K562 (cell line): ENCODE data around the gene SARS1. TPM values are rescaled to one million over a fixed set of nuclear protein-coding genes. Genes with fewer than 3 reads are reported as not detected.

Experiments
- ATAC-seq: fragments of 200-7000 bp; cut with Tn5 transposase; 3 replicates; pipeline ENCODE4 v1.9.1; 2020; ENCODE audit warnings: moderate library complexity
- BruUV-seq: library from RNA; stranded (reverse); fragments of 400-500 nt; replicated peaks from 2 replicates; lab custom pipeline; 2021; lab: Mats Ljungman, UMichigan
- CTCF ChIA-PET: fragments of 300-600 bp; formaldehyde crosslinking; extraction: SDS; loops from one replicate; lab custom pipeline; 2021; ENCODE audit warnings: low intra/inter-chr PET ratio; lab: Yijun Ruan, JAX
- POLR2A ChIA-PET: fragments of 300-600, 350-650 bp; sonication (Branson Sonifier 250); formaldehyde crosslinking; extraction: SDS; loops from one replicate; lab custom pipeline; 2021; ENCODE audit warnings: antibody characterized with exemption, inconsistent platforms; lab: Yijun Ruan, JAX
- DNase-seq, 4 experiments: peaks; one replicate each; pipeline versions ENCODE4 v3.0.0 to v3.0.0-alpha.2; 2011 to 2018; ENCODE audit warnings: low spot score in 3 of 4, mixed read lengths in 3 of 4; ENCODE audit errors: extremely low read depth in 1 of 4
- FAIRE-seq: peaks from 2 replicates; lab custom pipeline; 2011; peaks lifted over from hg19 to GRCh38; lab: Jason Lieb, UNC
- H2AFZ ChIP-seq: 2 replicates; pipeline ENCODE4 v1.6.0; 2011; ENCODE audit warnings: low read depth, low read length, control low read depth, inconsistent platforms
- H3K27ac ChIP-seq: fragments of 200-600 bp; 3 replicates; pipeline ENCODE4 v1.8.0; 2011; ENCODE audit warnings: low read depth, mild to moderate bottlenecking, control low read depth, inconsistent platforms, low read length, moderate library complexity, mixed read lengths; ENCODE audit errors: extremely low read depth
- H3K27me3 ChIP-seq, 2 experiments: fragments of 300-600 bp in 1 of 2; 2 replicates in 1 of 2; 3 replicates in 1 of 2; pipeline versions ENCODE4 v1.6.0 to v1.8.0; 2011; ENCODE audit warnings: inconsistent platforms in 2 of 2, low read length in 2 of 2, mild to moderate bottlenecking in 1 of 2, mixed read lengths in 1 of 2, moderate library complexity in 1 of 2; ENCODE audit not compliant: control insufficient read depth in 2 of 2, insufficient read depth in 2 of 2
- H3K36me3 ChIP-seq: fragments of 300-600 bp; 3 replicates; pipeline ENCODE4 v1.8.0; 2011; ENCODE audit warnings: mild to moderate bottlenecking, low read length, inconsistent platforms; ENCODE audit not compliant: control insufficient read depth, insufficient read depth
- H3K4me1 ChIP-seq, 2 experiments: fragments of 200-600 bp in 1 of 2; replicated peaks in 1 of 2; 2 replicates in 1 of 2; 3 replicates in 1 of 2; pipeline versions ENCODE4 v1.5.1 to v1.8.0; 2011; ENCODE audit warnings: inconsistent platforms in 2 of 2, low read length in 2 of 2, mild to moderate bottlenecking in 1 of 2, mixed read lengths in 1 of 2, moderate library complexity in 1 of 2; ENCODE audit not compliant: control insufficient read depth in 2 of 2, insufficient read depth in 2 of 2
- H3K4me2 ChIP-seq: 2 replicates; pipeline ENCODE4 v1.6.1; 2011; ENCODE audit warnings: low read length, control low read depth, inconsistent platforms, mixed read lengths; ENCODE audit not compliant: insufficient read depth
- H3K4me3 ChIP-seq: fragments of 200-600 bp; sonication (generic), shearing (Covaris generic); 2 replicates; pipeline ENCODE4 v1.5.1; 2016; ENCODE audit warnings: control low read depth, inconsistent platforms
- H3K79me2 ChIP-seq: fragments of 200-600 bp; 3 replicates; pipeline ENCODE4 v1.8.0; 2011; ENCODE audit warnings: low read length, inconsistent platforms; ENCODE audit not compliant: control insufficient read depth, insufficient read depth
- H3K9ac ChIP-seq, 2 experiments: 2 replicates each; pipeline versions ENCODE4 v1.6.0 to v1.6.1; 2011; ENCODE audit warnings: low read depth in 2 of 2, low read length in 2 of 2, control low read depth in 1 of 2, inconsistent platforms in 1 of 2, mild to moderate bottlenecking in 1 of 2, mixed read lengths in 1 of 2; ENCODE audit not compliant: insufficient read depth in 1 of 2
- H3K9me1 ChIP-seq: one replicate; pipeline ENCODE4 v1.6.0; 2011; ENCODE audit warnings: inconsistent platforms, mild to moderate bottlenecking, low read length, moderate library complexity; ENCODE audit not compliant: control insufficient read depth, insufficient read depth
- H3K9me3 ChIP-seq: replicated peaks from 2 replicates; pipeline ENCODE4 v1.5.1; 2011; ENCODE audit warnings: low read depth, low read length, inconsistent platforms; ENCODE audit not compliant: control insufficient read depth, insufficient read depth
- H4K20me1 ChIP-seq: replicated peaks from 2 replicates; pipeline ENCODE4 v1.6.1; 2011; ENCODE audit warnings: low read length, inconsistent platforms, mixed read lengths; ENCODE audit not compliant: control insufficient read depth, insufficient read depth
- CBFA2T3 ChIP-seq: fragments of 450-650 bp; IDR thresholded peaks from 2 replicates; pipeline ENCODE4 v1.6.1; 2017
- CBFB ChIP-seq: sonication (generic); formaldehyde crosslinking; IDR thresholded peaks from 2 replicates; pipeline ENCODE4 v1.4.0; 2020; ENCODE audit warnings: mild to moderate bottlenecking, missing genetic modification reagents
- MECOM ChIP-seq: fragments of 250-450 bp; sonication (Bioruptor Pico); IDR thresholded peaks from 2 replicates; pipeline ENCODE4 v1.8.0; 2022; ENCODE audit warnings: inconsistent platforms
- PCBP1 ChIP-seq: fragments of 200-400 bp; formaldehyde crosslinking; IDR thresholded peaks from 2 replicates; pipeline ENCODE4 v1.6.1; 2018; ENCODE audit warnings: mild to moderate bottlenecking, low read depth, low read length; ENCODE audit not compliant: poor library complexity, severe bottlenecking
- PHB ChIP-seq: fragments of 250-450 bp; sonication (Bioruptor Pico); IDR thresholded peaks from 2 replicates; pipeline ENCODE4 v1.5.0; 2021
- SMARCA4 ChIP-seq: fragments of 450-650 bp; IDR thresholded peaks from 2 replicates; pipeline ENCODE4 v1.6.1; 2016
- SMARCB1 ChIP-seq: IDR thresholded peaks from 2 replicates; pipeline ENCODE4 v1.6.1; 2011; ENCODE audit warnings: improper control_type of control experiment, low read depth; ENCODE audit not compliant: insufficient read length
- TCF3 ChIP-seq: sonication (generic); formaldehyde crosslinking; IDR thresholded peaks from 2 replicates; pipeline ENCODE4 v1.4.0; 2020; ENCODE audit warnings: mild to moderate bottlenecking, missing genetic modification reagents
- XRCC5 ChIP-seq: fragments of 200-400 bp; formaldehyde crosslinking; IDR thresholded peaks from 2 replicates; pipeline ENCODE4 v1.6.1; 2017; ENCODE audit warnings: low read depth, mild to moderate bottlenecking, low read length
- YY1 ChIP-seq, 3 experiments: IDR thresholded peaks; 2 replicates each; pipeline ENCODE4 v1.6.1; 2011; ENCODE audit warnings: low read length in 2 of 3, mild to moderate bottlenecking in 2 of 3, moderate library complexity in 2 of 3, borderline replicate concordance in 1 of 3, control low read depth in 1 of 3, low read depth in 1 of 3; ENCODE audit not compliant: insufficient read depth in 3 of 3, insufficient replicate concordance in 2 of 3, control insufficient read depth in 1 of 3, insufficient read length in 1 of 3; ENCODE audit errors: extremely low read depth in 1 of 3
- ZNF316 ChIP-seq: fragments of 450-650 bp; IDR thresholded peaks from 2 replicates; pipeline ENCODE4 v1.6.1; 2016
- WGBS: fragments of 100-300 bp; shearing (Covaris generic); methylation state at CpG from one replicate; pipeline ENCODE4 v1.1.6; 2016; ENCODE audit warnings: low coverage, mixed read lengths; ENCODE audit not compliant: insufficient coverage; ENCODE audit errors: missing lambda C conversion rate; 5-methylcytosine and 5-hydroxymethylcytosine counted together
- in situ Hi-C: fragments of 300-500 bp; cut with MboI; formaldehyde crosslinking; loops from 4 replicates; pipeline ENCODE4 v1.15.0; 2018; ENCODE audit warnings: inconsistent platforms, mixed read lengths
- intact Hi-C: fragments of 100-400 bp; cut with micrococcal nuclease; formaldehyde crosslinking; loops from 2 replicates; pipeline ENCODE4 v1.14.2; 2022
- polyA plus RNA-seq, 8 experiments: library from polyadenylated mRNA; depleted of rRNA in 4 of 8; stranded (reverse) in 5 of 8; unstranded in 3 of 8; fragments of >200 nt; fragmentation: Nextera tagmentation in 2 of 8; fragmentation: Illumina TruSeq in 1 of 8; extraction: Ambion mirVana in 2 of 8; extraction: Trizol in 1 of 8; gene quantifications; 2 replicates each; pipeline versions ENCODE4 v1.2.1 to v1.2.3, GENCODE V29; 2011 to 2014; ENCODE audit warnings: inconsistent platforms in 1 of 8, missing spikeins in 1 of 8
- total RNA-seq, 7 experiments: library from RNA; depleted of rRNA in 6 of 7; stranded (reverse); fragments of >200 nt in 6 of 7; fragmentation: Illumina TruSeq in 2 of 7; extraction: Trizol in 2 of 7; gene quantifications; 2 replicates each; pipeline versions ENCODE4 v1.2.1 to v1.2.3, GENCODE V29; 2011 to 2021; ENCODE audit warnings: low replicate concordance in 1 of 7
- TF ChIP-seq, protein P1 (sequence below): sonication (generic); formaldehyde crosslinking; IDR thresholded peaks from 2 replicates; pipeline ENCODE4 v1.8.0; 2022; ENCODE audit warnings: missing genetic modification reagents, mild to moderate bottlenecking, borderline replicate concordance
- TF ChIP-seq, protein P2 (sequence below), 3 experiments: IDR thresholded peaks in 2 of 3; conservative IDR thresholded peaks in 1 of 3; 2 replicates each; pipeline ENCODE4 v1.5.1; 2011 to 2012; ENCODE audit warnings: low read length in 3 of 3, mild to moderate bottlenecking in 3 of 3, control low read depth in 2 of 3, improper control_type of control experiment in 1 of 3, inconsistent platforms in 1 of 3, low read depth in 1 of 3, mixed read lengths in 1 of 3, moderate library complexity in 1 of 3; ENCODE audit not compliant: insufficient read depth in 2 of 3
- TF ChIP-seq, protein P3 (sequence below): fragments of 450-650 bp; formaldehyde crosslinking; IDR thresholded peaks from 2 replicates; pipeline ENCODE4 v1.4.0; 2022; ENCODE audit warnings: mild to moderate bottlenecking, moderate library complexity
- TF ChIP-seq, protein P4 (sequence below): sonication (generic); formaldehyde crosslinking; IDR thresholded peaks from 2 replicates; pipeline ENCODE4 v1.8.1; 2022; ENCODE audit warnings: missing genetic modification reagents

Gene SARS1
- total and polyA plus RNA-seq, 9 of the 15 experiments (the other 6 are each of a cell fraction or from before 2014, with no cell fraction given), result 221 to 623 (median 254) TPM

DNA sequence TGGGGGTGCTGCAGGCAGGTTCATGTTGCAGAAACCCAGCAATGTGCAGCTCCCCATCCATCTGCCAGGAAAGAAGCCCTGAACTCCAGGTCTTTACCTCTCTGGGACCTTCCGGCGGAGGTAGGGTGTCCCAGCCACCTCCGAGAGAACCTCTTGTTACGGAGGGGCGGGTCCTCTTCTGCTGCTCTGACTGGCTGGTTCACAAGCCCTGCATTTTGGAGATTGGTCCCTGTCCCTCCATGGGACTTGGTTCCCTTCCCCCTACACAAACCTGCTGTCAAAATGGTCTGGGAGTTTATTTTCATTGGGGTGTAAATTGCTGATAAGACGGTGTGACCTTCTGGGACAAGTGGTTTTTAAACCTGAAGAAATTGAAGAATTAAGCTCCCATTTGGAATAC lies 27.6 kb downstream of the SARS1 start:
- ATAC-seq (peak; percentile 12), FAIRE-seq (peak; percentile 46), DNase-seq (peak; percentile 61 to 83 (median 72))
- Histone ChIP-seq H3K9ac (peak overlapping the region in 1 of 2 experiments; percentile 79; a peak in 1 of 4 replicates), H3K9me1 (no peaks in the 10 kb centered on the region), H3K4me3 (no peak overlapping the region), H3K4me1 (peaks cover 15 to 32% of the 10 kb centered on the region in 2 experiments; a peak in 4 of 5 replicates), H3K27me3 (no peaks in the 10 kb centered on the region), H3K36me3 (peaks cover 30% of the 10 kb centered on the region), H2AFZ (no peak overlapping the region), H3K4me2 (peak overlapping the region; percentile 19; the same call in 1 of the 2 replicates), H3K9me3 (no peaks in the 10 kb centered on the region), H3K27ac (no peak overlapping the region), H4K20me1 (peaks cover 8% of the 10 kb centered on the region), H3K79me2 (no peaks in the 10 kb centered on the region)
- TF ChIP-seq XRCC5 (0 out of 2 replicates have a peak, but pooled peaks have one; percentile 30), PCBP1 (no peak), SMARCA4 (no peak), CBFB (no peak), YY1 (IDR thresholded peaks at IDR 0.05; ENCODE audit: borderline replicate concordance in 1 of 3, control insufficient read depth in 1 of 3, extremely low read depth in 1 of 3, insufficient read depth in 3 of 3, insufficient read length in 1 of 3, insufficient replicate concordance in 2 of 3, low read depth in 1 of 3, low read length in 2 of 3) (no peak), TCF3 (CRISPR knock-in tag) (0 out of 2 replicates have a peak, but pooled peaks have one; percentile 1), MECOM (no peak), ZNF316 (0 out of 2 replicates have a peak, but pooled peaks have one; percentile 2), CBFA2T3 (peak; percentile 27; the same call in 1 of the 2 replicates), PHB (0 out of 2 replicates have a peak, but pooled peaks have one; percentile 11), SMARCB1 (peak; percentile 31)
- TF ChIP-seq, protein P1, sequence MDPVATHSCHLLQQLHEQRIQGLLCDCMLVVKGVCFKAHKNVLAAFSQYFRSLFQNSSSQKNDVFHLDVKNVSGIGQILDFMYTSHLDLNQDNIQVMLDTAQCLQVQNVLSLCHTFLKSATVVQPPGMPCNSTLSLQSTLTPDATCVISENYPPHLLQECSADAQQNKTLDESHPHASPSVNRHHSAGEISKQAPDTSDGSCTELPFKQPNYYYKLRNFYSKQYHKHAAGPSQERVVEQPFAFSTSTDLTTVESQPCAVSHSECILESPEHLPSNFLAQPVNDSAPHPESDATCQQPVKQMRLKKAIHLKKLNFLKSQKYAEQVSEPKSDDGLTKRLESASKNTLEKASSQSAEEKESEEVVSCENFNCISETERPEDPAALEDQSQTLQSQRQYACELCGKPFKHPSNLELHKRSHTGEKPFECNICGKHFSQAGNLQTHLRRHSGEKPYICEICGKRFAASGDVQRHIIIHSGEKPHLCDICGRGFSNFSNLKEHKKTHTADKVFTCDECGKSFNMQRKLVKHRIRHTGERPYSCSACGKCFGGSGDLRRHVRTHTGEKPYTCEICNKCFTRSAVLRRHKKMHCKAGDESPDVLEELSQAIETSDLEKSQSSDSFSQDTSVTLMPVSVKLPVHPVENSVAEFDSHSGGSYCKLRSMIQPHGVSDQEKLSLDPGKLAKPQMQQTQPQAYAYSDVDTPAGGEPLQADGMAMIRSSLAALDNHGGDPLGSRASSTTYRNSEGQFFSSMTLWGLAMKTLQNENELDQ (CRISPR knock-in tag), result no peak
- TF ChIP-seq, protein P2, sequence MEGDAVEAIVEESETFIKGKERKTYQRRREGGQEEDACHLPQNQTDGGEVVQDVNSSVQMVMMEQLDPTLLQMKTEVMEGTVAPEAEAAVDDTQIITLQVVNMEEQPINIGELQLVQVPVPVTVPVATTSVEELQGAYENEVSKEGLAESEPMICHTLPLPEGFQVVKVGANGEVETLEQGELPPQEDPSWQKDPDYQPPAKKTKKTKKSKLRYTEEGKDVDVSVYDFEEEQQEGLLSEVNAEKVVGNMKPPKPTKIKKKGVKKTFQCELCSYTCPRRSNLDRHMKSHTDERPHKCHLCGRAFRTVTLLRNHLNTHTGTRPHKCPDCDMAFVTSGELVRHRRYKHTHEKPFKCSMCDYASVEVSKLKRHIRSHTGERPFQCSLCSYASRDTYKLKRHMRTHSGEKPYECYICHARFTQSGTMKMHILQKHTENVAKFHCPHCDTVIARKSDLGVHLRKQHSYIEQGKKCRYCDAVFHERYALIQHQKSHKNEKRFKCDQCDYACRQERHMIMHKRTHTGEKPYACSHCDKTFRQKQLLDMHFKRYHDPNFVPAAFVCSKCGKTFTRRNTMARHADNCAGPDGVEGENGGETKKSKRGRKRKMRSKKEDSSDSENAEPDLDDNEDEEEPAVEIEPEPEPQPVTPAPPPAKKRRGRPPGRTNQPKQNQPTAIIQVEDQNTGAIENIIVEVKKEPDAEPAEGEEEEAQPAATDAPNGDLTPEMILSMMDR (IDR thresholded peaks at IDR 0.05 in 2 of 3, conservative IDR thresholded peaks at IDR 0.05 in 1 of 3; ENCODE audit: insufficient read depth in 2 of 3, low read depth in 1 of 3, low read length in 3 of 3), result no peak
- TF ChIP-seq, protein P3, sequence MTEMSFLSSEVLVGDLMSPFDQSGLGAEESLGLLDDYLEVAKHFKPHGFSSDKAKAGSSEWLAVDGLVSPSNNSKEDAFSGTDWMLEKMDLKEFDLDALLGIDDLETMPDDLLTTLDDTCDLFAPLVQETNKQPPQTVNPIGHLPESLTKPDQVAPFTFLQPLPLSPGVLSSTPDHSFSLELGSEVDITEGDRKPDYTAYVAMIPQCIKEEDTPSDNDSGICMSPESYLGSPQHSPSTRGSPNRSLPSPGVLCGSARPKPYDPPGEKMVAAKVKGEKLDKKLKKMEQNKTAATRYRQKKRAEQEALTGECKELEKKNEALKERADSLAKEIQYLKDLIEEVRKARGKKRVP (CRISPR knock-in tag), result no peak
- TF ChIP-seq, protein P4, sequence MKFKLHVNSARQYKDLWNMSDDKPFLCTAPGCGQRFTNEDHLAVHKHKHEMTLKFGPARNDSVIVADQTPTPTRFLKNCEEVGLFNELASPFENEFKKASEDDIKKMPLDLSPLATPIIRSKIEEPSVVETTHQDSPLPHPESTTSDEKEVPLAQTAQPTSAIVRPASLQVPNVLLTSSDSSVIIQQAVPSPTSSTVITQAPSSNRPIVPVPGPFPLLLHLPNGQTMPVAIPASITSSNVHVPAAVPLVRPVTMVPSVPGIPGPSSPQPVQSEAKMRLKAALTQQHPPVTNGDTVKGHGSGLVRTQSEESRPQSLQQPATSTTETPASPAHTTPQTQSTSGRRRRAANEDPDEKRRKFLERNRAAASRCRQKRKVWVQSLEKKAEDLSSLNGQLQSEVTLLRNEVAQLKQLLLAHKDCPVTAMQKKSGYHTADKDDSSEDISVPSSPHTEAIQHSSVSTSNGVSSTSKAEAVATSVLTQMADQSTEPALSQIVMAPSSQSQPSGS (CRISPR knock-in tag), result no peak
- in situ Hi-C loops, result no loop called here
- 9% methylated on average over 6 of the region's 6 CpGs for WGBS
- BruUV-seq, result no TSS peak
- ChIA-PET CTCF (interaction anchor here (0.7 kb wide), 1 partner anchor 36 kb away, joined by 4 read pairs; no protein-coding TSS in a partner anchor), POLR2A (interaction anchor here (0.7 to 4.9 kb wide), 6 partner anchors 8 to 286 kb away, joined by 3 to 36 read pairs (median 6); partner anchors contain the start of gene CELSR2)
- intact Hi-C loops, result loop anchor here (1.0 kb wide), 1 partner anchor 8 kb away; the partner anchor contains the start of gene CELSR2
